HG03565 (cell line): Measurements from ENCODE around the gene SLC25A28.
"Not testable (repeated sequence)": the region's sequence is repeated elsewhere in the genome, so short reads cannot be mapped to it uniquely, and the experiment has no call there.

Experiments used
- ATAC-seq: cut with Tn5 transposase; IDR thresholded peaks from one replicate; pipeline ENCODE4 v1.9.1; 2021; ENCODE audit warnings: mild to moderate bottlenecking, moderate library complexity; ENCODE audit not compliant: unreplicated experiment

The SLC25A28 gene

GRCh38 chr10:99628923-99629624, 8.8 kb upstream of the SLC25A28 start:
- no peak for ATAC-seq

- ATAC-seq, result not testable (repeated sequence)
Measured at GRCh38 chr10:99625124-99625523, 4.9 kb upstream of the SLC25A28 start.

- no peak for ATAC-seq
Measured at GRCh38 chr10:99623919-99624318, 3.7 kb upstream of the SLC25A28 start.

GRCh38 chr10:99621454-99622251, 1.4 kb upstream of the SLC25A28 start:
- no peak for ATAC-seq

- ATAC-seq, result peak; percentile 88
Measured at GRCh38 chr10:99620711-99621453, 643 bp upstream of the SLC25A28 start.

GRCh38 chr10:99619090-99619800, 994 bp downstream of the SLC25A28 start:
- ATAC-seq, result no peak

- no peak for ATAC-seq
Measured at GRCh38 chr10:99617696-99618095, 2.5 kb downstream of the SLC25A28 start.

GRCh38 chr10:99615426-99615825, 4.8 kb downstream of the SLC25A28 start:
- no peak for ATAC-seq

GRCh38 chr10:99612167-99612831, 7.9 kb downstream of the SLC25A28 start:
- ATAC-seq, result no peak

- no peak for ATAC-seq
Measured at GRCh38 chr10:99611326-99611725, 8.9 kb downstream of the SLC25A28 start.

GRCh38 chr10:99610221-99610620, 10.0 kb downstream of the SLC25A28 start:
- no peak for ATAC-seq

- no peak for ATAC-seq
Measured at GRCh38 chr10:99609186-99609585, 11.1 kb downstream of the SLC25A28 start.

GRCh38 chr10:99605351-99605750, 14.9 kb downstream of the SLC25A28 start:
- ATAC-seq, result no peak

- no peak for ATAC-seq
Measured at GRCh38 chr10:99604862-99605261, 15.4 kb downstream of the SLC25A28 start.

GRCh38 chr10:99598781-99599509, 21.3 kb downstream of the SLC25A28 start:
- ATAC-seq, result no peak

- no peak for ATAC-seq
Measured at GRCh38 chr10:99598011-99598410, 22.2 kb downstream of the SLC25A28 start.

GRCh38 chr10:99596708-99597107, 23.5 kb downstream of the SLC25A28 start:
- not testable (repeated sequence) for ATAC-seq

- no peak for ATAC-seq
Measured at GRCh38 chr10:99595770-99596465, 24.3 kb downstream of the SLC25A28 start.

- ATAC-seq, result no peak
Measured at GRCh38 chr10:99595236-99595635, 25.0 kb downstream of the SLC25A28 start.
